ENCODE results near the gene SMPX.

GRCh38 chrX:21723084-21723483 lies 34.8 kb downstream of the SMPX start:
- TF ChIP-seq PATZ1 (CRISPR knock-in tag; IDR thresholded peaks at IDR 0.05; ENCODE audit: borderline replicate concordance) = no peak
- TF ChIP-seq SNAI2 (CRISPR knock-in tag; IDR thresholded peaks at IDR 0.05) = no peak
- TF ChIP-seq ZFP3 (CRISPR knock-in tag; IDR thresholded peaks at IDR 0.05) = no peak
- no peak for TF ChIP-seq ESRRG (CRISPR knock-in tag; IDR thresholded peaks at IDR 0.05)
- TF ChIP-seq TOX (CRISPR knock-in tag; IDR thresholded peaks at IDR 0.05; ENCODE audit: borderline replicate concordance) = no peak
- TF ChIP-seq ZNF8 (CRISPR knock-in tag; IDR thresholded peaks at IDR 0.05) = no peak
- no peak for TF ChIP-seq CSDC2 (CRISPR knock-in tag; IDR thresholded peaks at IDR 0.05)
- TF ChIP-seq RARB (CRISPR knock-in tag; IDR thresholded peaks at IDR 0.05) = no peak
